NCI-H1436 treated with DMSO at 0.1 percent for 48 hours (cell line): ENCODE data around the gene REG4.
A peak's percentile ranks its signal among the peaks of the same experiment; 100 is the strongest.
"Not testable (repeated sequence)": the region's sequence is repeated elsewhere in the genome, so short reads cannot be mapped to it uniquely, and the experiment has no call there.

Experiments used
- DNase-seq: peaks from one replicate; lab custom pipeline; 2025; lab: John Stamatoyannopoulos, UW

Gene REG4

DNA sequence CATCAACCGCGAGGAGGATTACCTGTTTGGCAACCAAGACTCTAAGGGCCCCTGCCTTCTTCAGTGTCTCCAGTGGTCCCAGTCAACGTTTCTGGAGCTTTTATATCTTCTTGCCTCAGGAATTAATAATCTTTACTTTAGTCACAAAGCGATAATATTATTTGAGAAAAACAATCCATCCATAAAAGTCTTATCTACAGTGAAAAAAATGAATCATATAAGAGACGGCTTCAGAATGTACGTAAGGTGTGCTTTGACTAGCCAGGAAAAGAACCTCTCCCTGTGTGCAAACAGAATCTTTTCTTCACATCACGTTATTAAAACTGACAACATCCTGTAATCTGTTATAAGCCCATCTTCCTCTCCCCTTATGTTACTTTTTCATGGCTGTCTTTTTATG, at the start of gene REG4:
REG4 (minus strand) TSS at position 74 of the 400 bp plus-strand sequence. CDS start 2,691 bp downstream, outside the sequence.
- DNase-seq, result no peak

DNA sequence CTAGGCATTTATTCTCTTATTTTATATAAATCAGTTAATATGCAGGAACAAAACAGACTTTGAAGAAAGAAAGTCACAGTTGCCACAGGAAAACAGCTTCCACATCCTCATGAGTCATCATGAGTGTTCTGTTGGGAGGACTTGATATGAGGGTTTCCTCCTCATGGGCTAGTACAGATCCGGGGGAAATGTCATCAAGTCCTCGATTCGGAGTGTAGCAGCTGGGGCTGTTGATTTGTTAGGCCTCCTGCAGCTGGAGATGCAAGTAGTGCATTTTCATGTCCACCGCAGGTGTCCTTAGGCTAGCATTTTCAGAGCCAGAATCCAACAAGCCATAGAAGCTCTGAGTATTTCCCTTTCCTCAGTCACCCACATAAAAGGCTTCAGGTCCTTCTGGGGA, 48.4 kb upstream of the REG4 start:
- DNase-seq, result no peak

DNA sequence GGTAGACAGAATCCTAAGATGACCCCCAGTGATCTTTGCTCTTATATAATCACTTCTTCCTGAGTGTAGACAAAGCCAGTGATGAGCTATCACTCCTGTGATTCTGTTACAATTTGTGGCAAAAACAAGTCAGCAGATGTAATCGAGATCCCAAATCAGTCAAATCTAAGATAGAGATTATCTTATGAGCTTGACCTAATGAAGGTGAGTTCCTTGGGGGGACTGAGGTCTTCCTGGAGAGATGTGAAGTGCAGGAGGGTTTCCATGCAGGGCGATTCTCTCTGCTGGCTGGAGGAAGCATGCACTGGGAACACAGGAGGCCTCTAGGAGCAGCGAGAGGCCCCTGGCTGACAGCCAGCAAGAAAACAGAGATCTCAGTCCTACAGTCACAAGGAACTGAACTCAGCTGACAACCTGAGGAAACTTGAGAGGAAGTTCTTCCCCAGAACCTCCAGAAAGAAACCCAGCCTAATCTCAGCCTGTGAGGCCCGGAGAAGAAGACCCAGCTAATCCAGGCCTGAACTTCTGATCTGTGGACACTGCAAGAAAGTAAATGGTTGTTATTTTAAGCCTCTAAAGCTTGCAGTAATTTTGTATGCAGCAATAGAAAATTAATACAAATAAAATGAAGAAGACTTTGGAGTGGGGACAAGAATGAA, 47.4 kb upstream of the REG4 start:
- DNase-seq, result not testable (repeated sequence)

GRCh38 chr1:119858126-119858525, 46.9 kb upstream of the REG4 start:
- no peak for DNase-seq

DNA sequence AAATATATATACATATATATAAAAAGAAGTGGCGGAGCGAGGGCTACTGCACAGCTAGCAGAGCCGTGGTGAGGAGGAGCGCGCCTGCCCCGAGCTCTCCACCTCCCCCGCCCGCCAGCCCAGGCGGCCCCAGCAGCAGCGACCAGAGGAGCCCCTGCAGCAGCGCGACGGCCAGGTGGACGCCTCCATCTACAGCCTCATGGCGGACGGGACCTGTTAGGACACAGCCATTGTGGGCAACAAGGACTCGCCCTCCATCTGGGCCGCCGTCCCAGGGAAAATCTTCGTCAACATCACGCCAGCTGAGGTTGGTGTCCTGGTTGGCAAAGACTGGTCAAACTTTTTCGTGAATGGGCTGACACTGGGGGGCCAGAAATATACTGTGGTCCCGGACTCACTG, 41.9 kb upstream of the REG4 start:
- DNase-seq, result no peak

DNA sequence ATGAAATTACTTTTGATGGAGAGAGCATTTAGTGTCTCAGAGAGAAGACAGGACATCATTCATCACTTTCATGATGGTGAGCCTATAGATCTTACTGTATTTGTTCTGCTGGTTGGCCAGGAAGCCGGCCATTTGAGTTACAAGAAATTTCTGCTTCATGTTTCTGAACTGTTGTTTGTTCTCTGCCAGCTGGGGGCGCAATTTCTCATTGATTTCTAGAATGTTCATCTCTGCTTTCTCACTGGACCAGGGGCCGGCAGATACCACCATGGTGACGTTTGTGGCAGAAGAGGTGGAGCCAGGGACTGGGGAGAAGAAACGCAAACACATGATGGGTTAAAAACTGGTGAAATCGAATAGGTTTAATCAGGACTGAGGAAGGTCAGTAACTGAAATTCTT, 32.9 kb upstream of the REG4 start:
- DNase-seq, result not testable (repeated sequence)

DNA sequence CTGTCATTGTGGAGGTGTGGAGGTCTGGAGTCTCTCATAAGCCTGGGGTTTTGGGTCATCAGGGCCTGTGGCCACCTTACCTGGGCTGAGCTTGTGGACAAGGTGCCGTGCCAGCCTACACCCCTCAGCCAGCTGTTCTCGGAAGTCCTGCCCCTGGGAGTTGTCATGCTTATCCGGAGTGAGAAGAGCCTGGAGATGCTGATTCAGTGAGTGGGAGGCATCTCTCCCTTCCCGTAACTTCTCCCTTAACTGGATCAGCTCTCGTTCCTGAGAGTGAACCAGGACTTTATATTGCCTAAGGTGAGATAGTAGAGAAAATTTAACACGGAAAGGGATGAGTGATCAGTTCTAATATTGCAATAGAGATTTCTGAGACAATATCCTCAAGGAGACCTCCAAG, 30.0 kb upstream of the REG4 start:
- no peak for DNase-seq

DNA sequence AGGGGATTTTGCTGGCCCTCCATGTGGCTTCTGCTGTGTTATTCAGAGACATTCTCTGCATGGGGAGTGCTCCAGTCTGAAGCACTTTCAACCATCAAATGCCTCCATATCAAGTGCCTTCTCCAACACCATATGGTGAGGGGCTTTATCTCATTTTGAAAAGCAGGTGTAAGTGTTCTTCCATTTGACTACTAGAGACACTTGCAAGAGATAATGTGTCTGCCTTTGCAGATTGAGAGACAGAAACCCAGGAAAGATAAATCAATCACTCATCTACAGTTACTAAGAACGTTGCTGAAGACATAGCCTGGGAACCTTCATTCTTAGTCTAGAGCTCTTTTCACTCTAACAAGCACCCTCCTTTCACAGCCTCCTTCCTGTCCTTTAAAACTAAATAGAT, 29.5 kb upstream of the REG4 start:
- DNase-seq, result no peak

DNA sequence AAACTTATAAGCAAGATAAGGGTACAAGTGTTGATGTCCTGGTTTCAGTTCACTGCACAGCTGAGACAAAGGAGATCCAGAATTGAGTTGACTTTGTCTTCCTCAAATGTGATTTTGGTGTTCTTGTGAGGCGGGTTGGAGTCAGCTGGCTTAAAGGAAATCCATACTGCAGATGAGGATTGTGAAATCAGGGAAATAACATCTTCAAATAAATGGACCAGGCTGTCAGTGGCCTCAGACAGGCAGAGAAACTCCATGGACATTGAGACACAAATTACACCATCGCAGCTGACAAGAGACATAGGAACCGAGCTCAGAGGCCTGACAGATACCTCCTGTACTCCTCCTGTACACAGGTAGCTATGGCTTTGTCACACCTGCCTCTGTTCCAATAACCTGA, 27.0 kb upstream of the REG4 start:
- DNase-seq, result no peak

DNA sequence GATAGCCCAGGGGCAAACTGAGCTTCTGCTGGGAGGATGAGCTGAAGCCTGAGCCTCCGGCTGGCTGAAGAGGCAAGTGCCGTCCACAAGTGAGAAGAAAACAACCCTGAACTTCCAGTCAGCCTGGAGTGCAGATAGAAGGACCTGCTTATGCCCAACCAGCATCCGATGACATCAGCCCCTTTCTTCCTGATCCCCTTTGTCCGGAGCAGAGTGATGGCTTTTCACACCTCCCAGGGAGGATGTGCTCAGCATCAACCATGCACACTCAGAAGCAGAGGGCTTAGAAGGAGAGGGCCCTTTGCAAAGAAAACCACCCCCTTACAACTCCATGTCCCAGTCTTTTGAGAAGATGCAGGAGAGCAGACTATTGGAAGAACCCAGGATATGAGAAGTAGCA, 23.7 kb upstream of the REG4 start:
- no peak for DNase-seq

DNA sequence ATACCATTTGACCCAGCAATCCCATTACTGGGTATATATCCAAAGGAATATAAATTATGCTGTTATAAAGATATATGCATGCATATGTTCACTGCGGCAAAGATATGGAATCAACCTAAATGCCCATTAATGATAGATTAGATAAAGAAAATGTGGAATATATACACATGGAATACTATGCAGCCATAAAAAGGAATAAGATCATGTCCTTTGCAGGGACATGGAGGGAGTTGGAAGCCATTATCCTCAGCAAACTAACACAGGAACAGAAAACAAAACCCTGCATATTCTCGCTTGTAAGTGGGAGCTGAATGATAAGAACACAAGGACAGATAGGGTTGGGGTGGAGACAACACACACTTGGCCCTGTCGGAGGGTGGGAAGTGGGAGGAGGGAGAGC, 19.8 kb upstream of the REG4 start:
- DNase-seq, result no peak

GRCh38 chr1:119829625-119830024, 18.4 kb upstream of the REG4 start:
- peak; percentile 18 for DNase-seq

DNA sequence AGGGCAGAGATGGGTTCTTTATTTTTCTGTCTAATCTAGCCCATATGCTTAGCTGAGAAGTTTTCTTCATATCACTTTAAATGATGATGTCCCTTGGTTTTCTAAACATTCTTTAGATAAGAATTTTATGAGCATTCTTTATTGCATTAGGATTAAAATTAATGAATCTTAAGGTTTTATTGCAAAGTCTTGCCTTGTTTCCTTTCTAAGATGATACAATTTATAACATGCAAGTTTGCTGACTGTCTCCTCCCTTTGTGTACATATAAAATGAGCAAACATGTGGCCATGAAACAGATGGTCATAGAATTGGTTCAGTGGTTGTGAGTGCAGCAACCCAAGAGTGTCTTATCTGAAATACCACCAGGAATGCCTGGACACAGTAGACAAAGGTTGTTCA, 17.7 kb upstream of the REG4 start:
- not testable (repeated sequence) for DNase-seq

- DNase-seq, result no peak
Observed at GRCh38 chr1:119828266-119828665, 17.0 kb upstream of the REG4 start.

- no peak for DNase-seq
Observed at GRCh38 chr1:119827010-119827409, 15.8 kb upstream of the REG4 start.

DNA sequence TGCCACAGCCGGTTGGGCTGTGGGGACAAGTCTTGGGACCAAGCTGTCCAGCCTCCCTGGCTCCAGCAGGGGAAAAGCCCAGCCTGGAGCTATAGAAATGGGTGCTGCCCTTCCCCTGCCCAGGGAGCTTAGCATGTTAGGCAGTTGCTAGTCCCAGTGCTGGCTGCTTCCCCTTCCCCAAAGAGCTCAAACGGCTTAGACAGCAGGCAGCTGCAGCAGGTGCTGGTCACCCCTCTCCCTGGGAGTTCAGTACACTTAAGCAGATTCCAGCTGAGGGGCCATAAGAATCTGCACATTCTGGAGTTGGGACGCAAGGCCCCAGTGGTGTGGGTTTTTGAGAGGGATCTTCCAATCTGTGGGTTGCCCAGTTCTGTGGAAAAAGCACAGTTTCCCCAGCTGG, 11.1 kb upstream of the REG4 start:
- DNase-seq, result no peak

GRCh38 chr1:119818181-119818580, 6.9 kb upstream of the REG4 start:
- no peak for DNase-seq

GRCh38 chr1:119816407-119816806, 5.1 kb upstream of the REG4 start:
- DNase-seq, result no peak

- no peak for DNase-seq
Observed at GRCh38 chr1:119815928-119816327, 4.7 kb upstream of the REG4 start.

- DNase-seq, result no peak
Observed at GRCh38 chr1:119815361-119815760, 4.1 kb upstream of the REG4 start.

- DNase-seq, result no peak
Observed at GRCh38 chr1:119814288-119814687, 3.0 kb upstream of the REG4 start.

DNA sequence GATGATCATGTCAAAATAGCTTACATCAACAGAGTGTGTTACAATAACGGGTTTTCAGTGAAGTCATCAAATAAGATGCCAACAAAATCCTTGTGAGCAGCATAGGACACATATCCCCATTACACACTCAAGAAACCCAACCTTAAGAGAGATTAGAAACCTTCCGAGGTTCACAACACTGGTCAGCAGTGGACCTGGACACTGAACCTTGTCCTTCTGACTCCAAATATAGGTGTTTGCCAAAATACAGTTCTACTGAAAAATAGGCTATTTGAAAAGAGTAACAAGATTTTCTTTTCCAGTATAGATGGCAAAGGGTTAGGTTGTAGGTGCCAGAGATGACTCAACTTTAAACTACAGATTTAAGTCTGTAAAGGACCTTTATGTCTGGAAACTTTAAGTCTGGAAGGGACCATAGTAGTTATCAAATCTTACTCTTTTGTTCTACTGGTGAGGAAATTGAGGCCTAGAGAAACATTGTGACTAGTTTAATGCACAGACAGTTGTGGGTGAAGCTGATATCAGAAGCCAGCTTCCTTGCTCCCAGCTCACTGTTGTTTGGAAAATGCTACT, 811 bp upstream of the REG4 start:
- DNase-seq, result no peak

DNA sequence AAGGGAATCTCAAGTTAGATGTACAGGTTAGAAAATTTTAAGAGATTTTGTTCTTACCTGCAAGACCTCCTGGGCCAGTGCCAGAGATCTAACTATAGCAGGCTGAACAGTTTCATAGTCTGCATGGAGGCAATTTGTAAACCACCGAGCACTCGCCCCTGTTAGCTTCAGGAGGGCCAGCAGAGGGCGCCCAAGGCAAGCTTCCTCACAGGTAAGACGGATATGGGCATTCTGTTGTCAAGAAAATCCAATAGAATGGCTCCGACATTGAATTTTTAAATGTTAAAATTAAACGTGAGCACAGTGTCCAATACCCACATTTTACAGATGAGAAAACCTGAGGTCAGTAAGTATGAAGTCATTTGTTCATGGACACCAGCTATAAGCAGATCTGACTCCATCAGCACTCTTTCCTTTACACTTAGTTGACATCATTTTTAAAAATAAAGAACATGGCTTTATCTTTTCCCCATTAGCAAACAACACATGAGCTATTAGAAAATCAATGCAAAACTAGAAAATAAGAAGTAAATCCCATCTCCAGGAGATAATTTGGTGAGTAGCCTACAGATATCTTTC, 2.2 kb downstream of the REG4 start:
- DNase-seq, result peak; percentile 23

- no peak for DNase-seq
Observed at GRCh38 chr1:119808491-119808890, 2.8 kb downstream of the REG4 start.
